A673 (cell line): ENCODE measurements around the gene ZNF397.

Experiments
- EZH2 ChIP-seq: fragments of 200-600 bp; sonication (generic); IDR thresholded peaks from 2 replicates; pipeline ENCODE4 v1.6.1; 2017; ENCODE audit warnings: borderline replicate concordance, low read depth, mild to moderate bottlenecking, mixed read lengths, antibody characterized with exemption, low read length; ENCODE audit not compliant: poor library complexity, severe bottlenecking
- TF ChIP-seq, protein P1 (sequence below): fragments of 300-800, 200-600 bp; sonication (generic); conservative IDR thresholded peaks from 2 replicates; pipeline ENCODE4 v1.5.1; 2017; ENCODE audit warnings: low read depth, mild to moderate bottlenecking, antibody characterized with exemption, low read length, moderate library complexity, mixed read lengths

DNA sequence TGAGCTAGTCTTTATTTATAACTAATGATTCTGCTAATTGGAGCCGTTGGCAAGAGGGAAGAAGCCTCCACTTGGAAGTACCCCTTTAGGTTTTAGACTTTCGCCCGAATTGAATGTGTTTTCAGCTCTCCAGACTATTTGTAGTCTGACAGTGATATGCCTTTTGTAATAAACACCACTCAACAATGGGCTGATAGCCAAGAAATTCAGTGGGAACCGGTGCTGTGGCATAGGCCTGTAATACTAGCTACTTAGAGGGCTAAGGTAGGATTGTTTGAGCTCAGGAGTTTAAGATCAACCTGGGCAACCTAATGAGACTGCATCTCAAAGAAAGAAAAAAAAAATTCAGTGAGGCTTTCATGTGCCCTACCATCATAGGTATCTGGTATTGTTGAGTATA, 62.8 kb downstream of the ZNF397 start:
- TF ChIP-seq, protein P1, sequence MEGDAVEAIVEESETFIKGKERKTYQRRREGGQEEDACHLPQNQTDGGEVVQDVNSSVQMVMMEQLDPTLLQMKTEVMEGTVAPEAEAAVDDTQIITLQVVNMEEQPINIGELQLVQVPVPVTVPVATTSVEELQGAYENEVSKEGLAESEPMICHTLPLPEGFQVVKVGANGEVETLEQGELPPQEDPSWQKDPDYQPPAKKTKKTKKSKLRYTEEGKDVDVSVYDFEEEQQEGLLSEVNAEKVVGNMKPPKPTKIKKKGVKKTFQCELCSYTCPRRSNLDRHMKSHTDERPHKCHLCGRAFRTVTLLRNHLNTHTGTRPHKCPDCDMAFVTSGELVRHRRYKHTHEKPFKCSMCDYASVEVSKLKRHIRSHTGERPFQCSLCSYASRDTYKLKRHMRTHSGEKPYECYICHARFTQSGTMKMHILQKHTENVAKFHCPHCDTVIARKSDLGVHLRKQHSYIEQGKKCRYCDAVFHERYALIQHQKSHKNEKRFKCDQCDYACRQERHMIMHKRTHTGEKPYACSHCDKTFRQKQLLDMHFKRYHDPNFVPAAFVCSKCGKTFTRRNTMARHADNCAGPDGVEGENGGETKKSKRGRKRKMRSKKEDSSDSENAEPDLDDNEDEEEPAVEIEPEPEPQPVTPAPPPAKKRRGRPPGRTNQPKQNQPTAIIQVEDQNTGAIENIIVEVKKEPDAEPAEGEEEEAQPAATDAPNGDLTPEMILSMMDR = no peak
- no peak for TF ChIP-seq EZH2
